ENCODE measurements around the gene MRGPRF. TPM values are rescaled to one million over a fixed set of nuclear protein-coding genes. Genes with fewer than 3 reads are reported as not detected.

MRGPRF gene
- polyA plus RNA-seq, 1 donor from 2014 or later: not detected

DNA sequence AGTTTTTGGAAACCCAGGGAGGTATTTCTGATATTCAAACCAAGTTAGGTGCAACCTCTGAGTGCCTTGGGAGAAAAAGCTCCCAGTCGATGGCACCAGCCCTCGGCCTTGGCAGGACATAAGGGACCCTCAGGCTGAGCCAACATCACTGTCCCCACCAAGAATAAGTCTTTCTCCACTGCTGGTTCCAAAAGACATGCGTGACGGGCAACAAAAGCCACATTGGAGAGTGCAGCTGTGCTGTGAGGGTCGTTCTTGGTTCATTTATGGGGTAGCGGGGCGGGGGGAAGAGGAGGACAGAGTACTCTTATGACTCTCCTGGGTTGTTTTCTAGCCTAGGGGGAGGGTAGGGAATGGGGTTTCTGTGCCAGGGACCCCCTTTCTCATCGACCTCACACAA, 24.5 kb upstream of the MRGPRF start:
- no peaks in the 10 kb centered on the region for H3F3A ChIP-seq (ENCODE audit: insufficient read depth, low read length, poor library complexity, severe bottlenecking)
- H3K79me2 ChIP-seq (replicated peaks; ENCODE audit: insufficient read depth, low read length): no peaks in the 10 kb centered on the region
- H4K20me1 ChIP-seq (ENCODE audit: insufficient read depth): no peaks in the 10 kb centered on the region
- H3K9me2 ChIP-seq (ENCODE audit: insufficient read depth, low read length): no peaks in the 10 kb centered on the region
- no peak overlapping the region for H3K27ac ChIP-seq (ENCODE audit: low read length)
- H3K9me3 ChIP-seq (ENCODE audit: low read length): no peaks in the 10 kb centered on the region
- TF ChIP-seq, protein P1, sequence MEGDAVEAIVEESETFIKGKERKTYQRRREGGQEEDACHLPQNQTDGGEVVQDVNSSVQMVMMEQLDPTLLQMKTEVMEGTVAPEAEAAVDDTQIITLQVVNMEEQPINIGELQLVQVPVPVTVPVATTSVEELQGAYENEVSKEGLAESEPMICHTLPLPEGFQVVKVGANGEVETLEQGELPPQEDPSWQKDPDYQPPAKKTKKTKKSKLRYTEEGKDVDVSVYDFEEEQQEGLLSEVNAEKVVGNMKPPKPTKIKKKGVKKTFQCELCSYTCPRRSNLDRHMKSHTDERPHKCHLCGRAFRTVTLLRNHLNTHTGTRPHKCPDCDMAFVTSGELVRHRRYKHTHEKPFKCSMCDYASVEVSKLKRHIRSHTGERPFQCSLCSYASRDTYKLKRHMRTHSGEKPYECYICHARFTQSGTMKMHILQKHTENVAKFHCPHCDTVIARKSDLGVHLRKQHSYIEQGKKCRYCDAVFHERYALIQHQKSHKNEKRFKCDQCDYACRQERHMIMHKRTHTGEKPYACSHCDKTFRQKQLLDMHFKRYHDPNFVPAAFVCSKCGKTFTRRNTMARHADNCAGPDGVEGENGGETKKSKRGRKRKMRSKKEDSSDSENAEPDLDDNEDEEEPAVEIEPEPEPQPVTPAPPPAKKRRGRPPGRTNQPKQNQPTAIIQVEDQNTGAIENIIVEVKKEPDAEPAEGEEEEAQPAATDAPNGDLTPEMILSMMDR (IDR thresholded peaks at IDR 0.05; ENCODE audit: poor library complexity, severe bottlenecking): no peak
- no peak overlapping the region for H3K4me2 ChIP-seq (ENCODE audit: low read length)
- no peaks in the 10 kb centered on the region for H3K27me3 ChIP-seq (ENCODE audit: insufficient read depth, low read depth, low read length)
- no peak overlapping the region for H3K9ac ChIP-seq (ENCODE audit: low read length)
- no peak overlapping the region for H3K4me3 ChIP-seq (ENCODE audit: low read length)
- H2AFZ ChIP-seq (ENCODE audit: low read depth, low read length): no peak overlapping the region
- no peaks in the 10 kb centered on the region for H3K36me3 ChIP-seq (ENCODE audit: insufficient read depth, low read length)

GRCh38 chr11:69037074-69037473, 24.0 kb upstream of the MRGPRF start:
- Histone ChIP-seq H3K79me2 (replicated peaks; ENCODE audit: insufficient read depth, low read length) (no peaks in the 10 kb centered on the region), H3K4me3 (ENCODE audit: low read length) (no peak overlapping the region), H4K20me1 (ENCODE audit: insufficient read depth) (no peaks in the 10 kb centered on the region), H3F3A (ENCODE audit: insufficient read depth, low read length, poor library complexity, severe bottlenecking) (no peaks in the 10 kb centered on the region), H2AFZ (ENCODE audit: low read depth, low read length) (no peak overlapping the region), H3K9ac (ENCODE audit: low read length) (no peak overlapping the region), H3K9me3 (ENCODE audit: low read length) (no peaks in the 10 kb centered on the region), H3K27me3 (ENCODE audit: insufficient read depth, low read depth, low read length) (no peaks in the 10 kb centered on the region), H3K4me2 (ENCODE audit: low read length) (no peak overlapping the region), H3K36me3 (ENCODE audit: insufficient read depth, low read length) (no peaks in the 10 kb centered on the region), H3K9me2 (ENCODE audit: insufficient read depth, low read length) (no peaks in the 10 kb centered on the region), H3K27ac (ENCODE audit: low read length) (no peak overlapping the region)
- TF ChIP-seq EP300 (conservative IDR thresholded peaks at IDR 0.05; ENCODE audit: poor library complexity, severe bottlenecking) (no peak), RAD21 (conservative IDR thresholded peaks at IDR 0.05) (no peak), POLR2AphosphoS5 (IDR thresholded peaks at IDR 0.05) (no peak), MXI1 (conservative IDR thresholded peaks at IDR 0.05; ENCODE audit: poor library complexity, severe bottlenecking) (no peak), TAF1 (IDR thresholded peaks at IDR 0.05; ENCODE audit: low read depth) (no peak), SMC3 (conservative IDR thresholded peaks at IDR 0.05; ENCODE audit: poor library complexity) (no peak), EZH2 (IDR thresholded peaks at IDR 0.05; ENCODE audit: borderline replicate concordance, insufficient read depth, low read length, poor library complexity, severe bottlenecking) (no peak)
- TF ChIP-seq, protein P2, sequence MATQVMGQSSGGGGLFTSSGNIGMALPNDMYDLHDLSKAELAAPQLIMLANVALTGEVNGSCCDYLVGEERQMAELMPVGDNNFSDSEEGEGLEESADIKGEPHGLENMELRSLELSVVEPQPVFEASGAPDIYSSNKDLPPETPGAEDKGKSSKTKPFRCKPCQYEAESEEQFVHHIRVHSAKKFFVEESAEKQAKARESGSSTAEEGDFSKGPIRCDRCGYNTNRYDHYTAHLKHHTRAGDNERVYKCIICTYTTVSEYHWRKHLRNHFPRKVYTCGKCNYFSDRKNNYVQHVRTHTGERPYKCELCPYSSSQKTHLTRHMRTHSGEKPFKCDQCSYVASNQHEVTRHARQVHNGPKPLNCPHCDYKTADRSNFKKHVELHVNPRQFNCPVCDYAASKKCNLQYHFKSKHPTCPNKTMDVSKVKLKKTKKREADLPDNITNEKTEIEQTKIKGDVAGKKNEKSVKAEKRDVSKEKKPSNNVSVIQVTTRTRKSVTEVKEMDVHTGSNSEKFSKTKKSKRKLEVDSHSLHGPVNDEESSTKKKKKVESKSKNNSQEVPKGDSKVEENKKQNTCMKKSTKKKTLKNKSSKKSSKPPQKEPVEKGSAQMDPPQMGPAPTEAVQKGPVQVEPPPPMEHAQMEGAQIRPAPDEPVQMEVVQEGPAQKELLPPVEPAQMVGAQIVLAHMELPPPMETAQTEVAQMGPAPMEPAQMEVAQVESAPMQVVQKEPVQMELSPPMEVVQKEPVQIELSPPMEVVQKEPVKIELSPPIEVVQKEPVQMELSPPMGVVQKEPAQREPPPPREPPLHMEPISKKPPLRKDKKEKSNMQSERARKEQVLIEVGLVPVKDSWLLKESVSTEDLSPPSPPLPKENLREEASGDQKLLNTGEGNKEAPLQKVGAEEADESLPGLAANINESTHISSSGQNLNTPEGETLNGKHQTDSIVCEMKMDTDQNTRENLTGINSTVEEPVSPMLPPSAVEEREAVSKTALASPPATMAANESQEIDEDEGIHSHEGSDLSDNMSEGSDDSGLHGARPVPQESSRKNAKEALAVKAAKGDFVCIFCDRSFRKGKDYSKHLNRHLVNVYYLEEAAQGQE (IDR thresholded peaks at IDR 0.05; ENCODE audit: borderline replicate concordance): no peak
- TF ChIP-seq, protein P1 (IDR thresholded peaks at IDR 0.05; ENCODE audit: poor library complexity, severe bottlenecking): no peak

Measured in neural cell (in vitro differentiated cells).